Measurements from ENCODE around the gene ISL2.

ISL2 gene

DNA sequence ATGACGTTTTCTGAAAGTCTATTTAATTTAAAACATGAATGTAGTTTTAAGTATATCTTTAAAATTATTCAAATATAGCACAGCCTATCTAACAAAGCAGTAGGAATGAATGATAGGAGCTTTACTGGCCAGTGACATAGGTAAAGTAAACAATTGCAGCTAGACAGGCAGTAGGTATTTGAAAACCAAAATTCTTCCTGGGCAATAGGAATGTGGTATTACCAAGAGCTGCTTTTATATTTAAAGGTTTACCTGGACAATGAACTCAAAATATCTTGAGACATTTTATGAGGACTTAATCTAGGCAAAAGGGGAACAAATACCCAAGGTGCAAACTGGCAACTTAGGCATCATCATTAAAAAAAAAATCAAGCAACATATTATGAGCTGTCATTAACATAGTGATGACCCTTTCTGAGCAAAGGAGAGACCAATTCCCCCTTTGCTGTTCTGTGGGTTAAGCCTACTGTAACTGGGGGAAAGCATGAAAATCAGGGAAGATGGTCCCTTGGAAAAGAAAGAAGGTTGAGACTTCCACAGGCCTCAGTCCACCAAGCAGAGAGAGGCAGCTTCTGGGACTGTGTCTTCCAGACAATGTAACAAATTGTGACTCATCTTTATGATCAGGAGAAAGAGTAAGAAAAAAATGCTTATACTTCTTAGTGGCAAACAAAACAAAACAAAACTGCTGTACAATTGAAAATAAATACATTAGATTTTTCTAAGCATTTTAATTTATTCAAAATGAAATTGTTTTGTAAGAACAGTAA lies 12.9 kb downstream of the ISL2 start:
- no peaks in the 10 kb centered on the region for H3F3A ChIP-seq (ENCODE audit: low read depth)
- no peak overlapping the region for H3K4me3 ChIP-seq (ENCODE audit: low read length, poor library complexity, severe bottlenecking)
- TF ChIP-seq EZH2phosphoT487 (IDR thresholded peaks at IDR 0.05; ENCODE audit: borderline replicate concordance) = no peak
- TF ChIP-seq CTCF (conservative IDR thresholded peaks at IDR 0.05; ENCODE audit: low read length) = no peak
- H2AFZ ChIP-seq (ENCODE audit: low read length) = no peak overlapping the region
- no peaks in the 10 kb centered on the region for H3K4me1 ChIP-seq (ENCODE audit: insufficient read depth, low read length, poor library complexity, severe bottlenecking)
- no peak overlapping the region for H3K4me2 ChIP-seq (ENCODE audit: low read depth, low read length, poor library complexity, severe bottlenecking)
- no peaks in the 10 kb centered on the region for H3K27me3 ChIP-seq (ENCODE audit: insufficient read depth, low read length, poor library complexity, severe bottlenecking)
- H3K36me3 ChIP-seq (ENCODE audit: insufficient read depth, low read length) = 0 out of 2 replicates have a peak, but pooled peaks cover 4% of the 10 kb centered on the region
- H3K9ac ChIP-seq (ENCODE audit: low read depth, low read length, poor library complexity, severe bottlenecking) = no peak overlapping the region
- no peaks in the 10 kb centered on the region for H3K9me2 ChIP-seq (replicated peaks; ENCODE audit: low read depth, low read length)
- no peaks in the 10 kb centered on the region for H3K9me3 ChIP-seq (ENCODE audit: insufficient read depth, low read depth, low read length)
- H3K79me2 ChIP-seq (ENCODE audit: insufficient read depth, low read length) = no peaks in the 10 kb centered on the region
- no peaks in the 10 kb centered on the region for H4K20me1 ChIP-seq (ENCODE audit: insufficient read depth, low read length, poor library complexity, severe bottlenecking)

DNA sequence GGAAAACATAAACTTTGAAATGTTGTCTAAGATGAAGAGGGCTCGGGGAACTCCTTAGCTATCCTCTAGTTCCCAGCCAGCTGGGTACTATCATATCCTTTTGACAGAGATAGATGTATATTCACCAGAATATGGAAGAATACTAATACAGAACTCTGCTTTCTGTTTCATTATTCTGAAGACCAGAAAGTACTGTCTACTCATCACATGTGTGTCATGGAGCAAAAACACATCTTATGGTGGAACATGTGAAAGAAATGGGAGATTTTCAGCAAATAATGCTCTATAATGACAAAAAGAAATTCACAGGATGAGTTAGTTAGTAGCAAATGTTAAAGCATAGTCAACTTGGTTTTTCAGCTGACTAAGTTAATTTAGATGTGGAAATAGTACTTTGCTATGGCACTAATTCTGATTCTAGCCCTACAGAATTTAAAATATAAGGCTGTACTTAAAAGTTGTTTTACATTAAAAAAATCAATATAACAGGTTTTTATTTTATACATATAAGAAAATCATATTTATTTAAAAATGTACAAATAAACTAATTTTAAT lies 16.5 kb downstream of the ISL2 start:
- Histone ChIP-seq H3K27me3 (ENCODE audit: insufficient read depth, low read length, poor library complexity, severe bottlenecking) (no peaks in the 10 kb centered on the region), H3K9me3 (ENCODE audit: insufficient read depth, low read depth, low read length) (no peaks in the 10 kb centered on the region), H3K36me3 (ENCODE audit: insufficient read depth, low read length) (0 out of 2 replicates have a peak, but pooled peaks cover 3% of the 10 kb centered on the region), H3K4me2 (ENCODE audit: low read depth, low read length, poor library complexity, severe bottlenecking) (no peak overlapping the region), H3K9me2 (replicated peaks; ENCODE audit: low read depth, low read length) (no peaks in the 10 kb centered on the region), H3K79me2 (ENCODE audit: insufficient read depth, low read length) (no peaks in the 10 kb centered on the region), H3F3A (ENCODE audit: low read depth) (no peaks in the 10 kb centered on the region), H3K9ac (ENCODE audit: low read depth, low read length, poor library complexity, severe bottlenecking) (no peak overlapping the region), H2AFZ (ENCODE audit: low read length) (no peak overlapping the region), H3K4me3 (ENCODE audit: low read length, poor library complexity, severe bottlenecking) (no peak overlapping the region), H3K4me1 (ENCODE audit: insufficient read depth, low read length, poor library complexity, severe bottlenecking) (no peaks in the 10 kb centered on the region), H4K20me1 (ENCODE audit: insufficient read depth, low read length, poor library complexity, severe bottlenecking) (no peaks in the 10 kb centered on the region)
- TF ChIP-seq CTCF (conservative IDR thresholded peaks at IDR 0.05; ENCODE audit: low read length) (no peak), EZH2phosphoT487 (IDR thresholded peaks at IDR 0.05; ENCODE audit: borderline replicate concordance) (no peak)

DNA sequence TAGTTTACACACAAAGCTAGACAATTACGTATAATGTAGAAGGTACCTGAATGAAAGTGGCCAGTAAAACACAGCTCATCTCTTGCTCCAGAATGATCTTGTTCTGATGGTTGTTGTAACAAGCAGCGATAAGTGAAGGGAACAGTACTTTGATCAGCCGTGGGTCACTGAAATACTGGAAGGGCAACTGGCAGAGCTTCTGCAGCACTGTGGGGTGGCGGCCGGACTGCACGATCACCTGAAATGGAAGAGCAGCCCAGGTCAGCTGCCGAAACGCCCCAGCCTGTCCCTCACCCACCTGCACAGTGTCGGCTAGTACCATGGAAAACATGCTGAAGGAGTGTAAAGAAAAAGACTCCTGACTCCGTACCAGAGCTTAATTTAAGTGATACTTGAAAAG lies 17.3 kb downstream of the ISL2 start:
- no peaks in the 10 kb centered on the region for H4K20me1 ChIP-seq (ENCODE audit: insufficient read depth, low read length, poor library complexity, severe bottlenecking)
- H3K4me2 ChIP-seq (ENCODE audit: low read depth, low read length, poor library complexity, severe bottlenecking) = no peak overlapping the region
- TF ChIP-seq CTCF (conservative IDR thresholded peaks at IDR 0.05; ENCODE audit: low read length) = no peak
- no peak for TF ChIP-seq EZH2phosphoT487 (IDR thresholded peaks at IDR 0.05; ENCODE audit: borderline replicate concordance)
- H3K9me3 ChIP-seq (ENCODE audit: insufficient read depth, low read depth, low read length) = no peaks in the 10 kb centered on the region
- no peak overlapping the region for H3K4me3 ChIP-seq (ENCODE audit: low read length, poor library complexity, severe bottlenecking)
- no peak overlapping the region for H2AFZ ChIP-seq (ENCODE audit: low read length)
- H3K4me1 ChIP-seq (ENCODE audit: insufficient read depth, low read length, poor library complexity, severe bottlenecking) = no peaks in the 10 kb centered on the region
- no peaks in the 10 kb centered on the region for H3K27me3 ChIP-seq (ENCODE audit: insufficient read depth, low read length, poor library complexity, severe bottlenecking)
- no peaks in the 10 kb centered on the region for H3K9me2 ChIP-seq (replicated peaks; ENCODE audit: low read depth, low read length)
- H3K79me2 ChIP-seq (ENCODE audit: insufficient read depth, low read length) = no peaks in the 10 kb centered on the region
- no peaks in the 10 kb centered on the region for H3K36me3 ChIP-seq (ENCODE audit: insufficient read depth, low read length)
- no peaks in the 10 kb centered on the region for H3F3A ChIP-seq (ENCODE audit: low read depth)
- H3K9ac ChIP-seq (ENCODE audit: low read depth, low read length, poor library complexity, severe bottlenecking) = no peak overlapping the region
